Natural killer cell treated with Interleukin-12 subunit alpha and Interleukin-12 subunit beta and Interleukin-15 and Interleukin-18, amount 100 ng/mL, for 72 hours (primary cell): ENCODE data around the gene LACTBL1. TPM values are rescaled to one million over a fixed set of nuclear protein-coding genes. Genes with fewer than 3 reads are reported as not detected.
"Not testable (repeated sequence)": the region's sequence is repeated elsewhere in the genome, so short reads cannot be mapped to it uniquely, and the experiment has no call there.

Source experiments
- ATAC-seq, 2 donors: fragments of 150-1000 bp; cut with Tn5 transposase in 1 of 2; sonication (Bioruptor Pico), chemical (Tn5 transposase) in 1 of 2; 2 replicates each; pipeline ENCODE4 v1.10.0; 2021
- DNase-seq: peaks from one replicate; pipeline ENCODE4 v3.0.0; 2022; ENCODE audit warnings: low spot score
- H3K27ac Mint-ChIP-seq, 2 donors: 1 replicate in 1 of 2; 2 replicates in 1 of 2; pipeline ENCODE4 v1.8.0; 2022; ENCODE audit warnings: mixed read lengths in 2 of 2, mild to moderate bottlenecking in 1 of 2, moderate library complexity in 1 of 2
- H3K27me3 Mint-ChIP-seq, 2 donors: 1 replicate in 1 of 2; 2 replicates in 1 of 2; pipeline ENCODE4 v1.8.0; 2022; ENCODE audit warnings: mixed read lengths in 2 of 2
- H3K36me3 Mint-ChIP-seq: one replicate; pipeline ENCODE4 v1.8.0; 2022; ENCODE audit warnings: mixed read lengths
- H3K4me1 Mint-ChIP-seq, 2 donors: 1 replicate in 1 of 2; 2 replicates in 1 of 2; pipeline ENCODE4 v1.8.0; 2022; ENCODE audit warnings: low read depth in 2 of 2, mixed read lengths in 2 of 2, mild to moderate bottlenecking in 1 of 2
- H3K4me3 Mint-ChIP-seq: one replicate; pipeline ENCODE4 v1.8.0; 2022; ENCODE audit warnings: mixed read lengths
- H3K9me3 Mint-ChIP-seq: 2 replicates; pipeline ENCODE4 v1.8.0; 2022; ENCODE audit warnings: mixed read lengths
- total RNA-seq, 2 donors: library from RNA; stranded (reverse); gene quantifications; one replicate each; pipeline ENCODE4 v1.2.3, GENCODE V29; 2022

LACTBL1 gene, protein sequence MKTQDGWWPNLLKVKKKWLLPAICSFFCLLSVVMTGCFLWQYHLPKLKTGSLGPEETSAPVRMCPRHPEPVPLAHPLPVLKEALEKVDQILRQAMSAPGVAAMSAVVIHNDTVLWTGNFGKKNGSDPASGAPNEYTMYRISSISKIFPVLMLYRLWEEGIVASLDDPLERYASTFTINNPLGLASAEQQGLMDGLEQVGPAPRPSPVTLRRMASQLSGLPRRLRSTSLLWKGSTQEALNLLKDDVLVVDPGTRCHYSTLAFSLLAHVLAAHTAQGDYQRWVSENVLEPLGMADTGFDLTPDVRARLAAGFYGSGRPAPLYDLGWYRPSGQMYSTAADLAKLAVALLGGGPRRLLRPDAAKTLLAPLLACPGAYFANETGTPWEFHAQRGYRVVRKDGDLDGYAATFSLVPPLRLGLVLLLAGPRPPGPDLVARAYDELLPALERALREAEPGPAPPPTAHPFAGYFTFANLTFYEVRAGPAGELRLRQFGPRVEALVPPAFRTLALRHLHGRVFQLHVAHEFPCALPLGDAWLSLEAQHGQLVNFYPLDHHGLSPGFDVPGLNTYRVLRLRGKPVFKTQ
- not detected for total RNA-seq

DNA sequence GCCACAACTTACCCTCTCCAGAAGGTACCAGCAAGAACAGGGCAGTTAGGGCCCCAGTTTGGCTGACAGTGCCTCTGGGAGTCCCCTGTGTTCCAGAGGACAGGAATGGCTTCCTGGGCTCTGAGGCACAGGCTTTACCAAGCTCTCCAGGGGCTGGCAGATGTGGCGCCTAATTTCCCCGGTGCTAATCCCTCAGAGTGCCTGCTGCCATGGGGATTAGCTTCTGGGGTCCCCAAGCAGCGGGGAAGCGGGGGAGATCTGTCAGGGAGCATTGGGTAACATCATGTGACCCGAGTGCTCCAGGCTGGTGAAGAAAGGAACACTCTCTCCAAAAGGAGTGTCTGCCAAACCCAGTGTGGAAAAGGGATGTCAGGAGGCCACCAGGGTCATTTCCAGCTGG, at the start of gene LACTBL1:
TSS of gene LACTBL1 (minus strand) at position 107 of the 400 bp plus-strand sequence. CDS start 550 bp downstream, outside the sequence.
- DNase-seq, result no peak
- Mint-ChIP-seq H3K36me3 (no peaks in the 10 kb centered on the region), H3K4me3 (no peak within 1 kb of the TSS), H3K27me3 (peaks cover 39 to 67% of the 10 kb centered on the region in 2 donors), H3K4me1 (peaks cover 0 to 4% of the 10 kb centered on the region in 2 donors), H3K27ac (no peak within 1 kb of the TSS), H3K9me3 (no peaks in the 10 kb centered on the region)
- ATAC-seq, result no peak

DNA sequence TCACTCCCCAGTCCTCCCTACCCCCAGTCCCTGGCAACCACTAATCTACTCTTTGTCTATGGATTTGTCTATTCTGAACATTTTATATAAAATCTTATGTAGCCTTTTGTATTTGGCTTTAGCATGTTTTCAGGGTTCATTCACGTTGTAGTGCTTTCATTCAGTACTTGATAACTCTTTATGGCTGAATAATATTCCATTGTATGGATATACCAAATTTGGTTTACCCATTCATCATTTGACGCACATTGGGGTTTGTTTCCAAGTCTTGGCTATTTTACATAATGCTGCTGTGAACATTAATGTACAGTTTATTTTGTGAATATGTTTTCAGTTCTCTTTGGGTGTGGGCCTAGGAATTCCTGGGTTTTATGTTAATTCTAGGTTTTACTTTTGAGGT, 49.2 kb upstream of the LACTBL1 start:
- Mint-ChIP-seq H3K4me3 (peak overlapping the region; percentile 22), H3K27me3 (no peaks in the 10 kb centered on the region), H3K9me3 (no peaks in the 10 kb centered on the region), H3K36me3 (peaks cover 6% of the 10 kb centered on the region), H3K4me1 (peaks cover 42 to 52% of the 10 kb centered on the region in 2 donors), H3K27ac (no peak overlapping the region)
- DNase-seq (no peak), ATAC-seq (no peak)

DNA sequence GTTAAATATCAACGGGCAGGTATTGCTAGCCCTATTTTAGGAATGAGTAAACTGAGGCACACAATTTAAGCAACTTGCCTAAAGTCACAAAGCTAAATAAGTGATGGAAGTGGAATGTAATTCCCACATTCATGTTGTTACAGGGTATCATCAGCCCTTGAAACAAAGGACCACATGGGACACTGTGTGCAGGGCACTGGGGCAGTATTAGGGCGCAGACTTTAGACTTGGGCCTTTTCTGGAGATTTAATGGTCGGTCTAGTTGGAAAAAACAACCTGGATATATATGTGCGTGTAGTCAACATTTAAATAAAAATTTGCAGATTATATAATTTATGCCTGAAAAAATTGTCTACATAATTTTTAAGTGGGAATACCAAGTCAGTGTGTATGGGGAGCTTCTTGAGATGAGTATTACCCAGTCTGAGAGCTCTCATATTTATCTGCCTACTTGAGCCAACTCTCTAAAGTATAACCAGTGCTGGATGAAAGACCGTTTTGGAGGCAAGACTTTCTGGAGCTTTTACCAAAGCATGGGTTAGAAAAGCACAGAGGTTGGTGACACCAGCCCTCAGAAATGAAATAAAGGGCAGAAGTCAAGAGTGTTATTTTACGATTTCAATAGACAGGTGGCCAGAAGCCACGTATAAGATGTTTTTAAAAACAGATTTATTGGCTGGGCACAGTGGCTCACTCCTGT, 48.2 kb upstream of the LACTBL1 start:
- Mint-ChIP-seq H3K27me3 (no peaks in the 10 kb centered on the region), H3K36me3 (peaks cover 6% of the 10 kb centered on the region), H3K9me3 (no peaks in the 10 kb centered on the region), H3K27ac (peak overlapping the region; percentile 74 to 85), H3K4me1 (peaks cover 37 to 52% of the 10 kb centered on the region in 2 donors), H3K4me3 (peak overlapping the region; percentile 99)
- ATAC-seq, result no peak
- no peak for DNase-seq

DNA sequence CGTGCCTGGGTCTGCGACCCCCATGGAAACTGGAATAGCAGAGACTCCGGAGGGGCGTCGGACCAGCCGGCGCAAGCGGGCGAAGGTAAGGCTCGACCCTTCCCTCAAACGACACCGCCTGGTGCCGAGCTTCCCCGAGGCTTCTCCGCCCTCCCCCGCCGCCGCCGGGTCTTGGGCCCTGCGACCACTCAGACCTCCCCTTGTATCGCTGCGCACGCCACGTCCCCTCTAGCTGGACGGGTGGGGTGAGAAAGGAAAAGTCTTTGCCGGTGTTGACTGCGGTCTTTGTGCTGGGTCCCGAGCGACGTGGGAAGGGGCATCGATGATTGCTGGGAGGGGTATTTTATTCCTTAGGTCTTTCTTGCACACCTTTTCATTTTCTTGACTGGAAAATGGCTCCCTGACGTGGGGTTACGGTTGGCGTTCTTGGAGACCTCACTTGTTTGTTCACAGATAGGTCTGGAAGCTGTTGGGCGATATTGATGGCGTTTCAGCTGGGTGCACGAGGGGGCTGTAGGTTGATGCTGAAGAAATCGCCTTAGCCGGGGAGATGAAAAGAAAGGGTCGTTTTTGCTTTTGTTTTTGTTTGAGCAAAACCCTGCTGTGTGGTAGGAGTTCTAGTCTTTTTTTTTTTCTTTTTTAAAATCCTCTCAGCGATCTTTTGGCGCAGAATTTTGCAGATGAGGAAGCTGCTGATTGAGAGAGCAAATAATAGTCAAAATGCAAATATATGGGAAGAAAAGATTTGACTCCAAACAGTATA, 47.4 kb upstream of the LACTBL1 start:
- ATAC-seq (peak; percentile 2 to 32), DNase-seq (no peak)
- Mint-ChIP-seq H3K9me3 (no peaks in the 10 kb centered on the region), H3K4me1 (peaks cover 35 to 52% of the 10 kb centered on the region in 2 donors), H3K27ac (peak overlapping the region; percentile 74 to 85), H3K4me3 (peak overlapping the region; percentile 99), H3K36me3 (peaks cover 6% of the 10 kb centered on the region), H3K27me3 (peaks cover 0 to 2% of the 10 kb centered on the region in 2 donors)

DNA sequence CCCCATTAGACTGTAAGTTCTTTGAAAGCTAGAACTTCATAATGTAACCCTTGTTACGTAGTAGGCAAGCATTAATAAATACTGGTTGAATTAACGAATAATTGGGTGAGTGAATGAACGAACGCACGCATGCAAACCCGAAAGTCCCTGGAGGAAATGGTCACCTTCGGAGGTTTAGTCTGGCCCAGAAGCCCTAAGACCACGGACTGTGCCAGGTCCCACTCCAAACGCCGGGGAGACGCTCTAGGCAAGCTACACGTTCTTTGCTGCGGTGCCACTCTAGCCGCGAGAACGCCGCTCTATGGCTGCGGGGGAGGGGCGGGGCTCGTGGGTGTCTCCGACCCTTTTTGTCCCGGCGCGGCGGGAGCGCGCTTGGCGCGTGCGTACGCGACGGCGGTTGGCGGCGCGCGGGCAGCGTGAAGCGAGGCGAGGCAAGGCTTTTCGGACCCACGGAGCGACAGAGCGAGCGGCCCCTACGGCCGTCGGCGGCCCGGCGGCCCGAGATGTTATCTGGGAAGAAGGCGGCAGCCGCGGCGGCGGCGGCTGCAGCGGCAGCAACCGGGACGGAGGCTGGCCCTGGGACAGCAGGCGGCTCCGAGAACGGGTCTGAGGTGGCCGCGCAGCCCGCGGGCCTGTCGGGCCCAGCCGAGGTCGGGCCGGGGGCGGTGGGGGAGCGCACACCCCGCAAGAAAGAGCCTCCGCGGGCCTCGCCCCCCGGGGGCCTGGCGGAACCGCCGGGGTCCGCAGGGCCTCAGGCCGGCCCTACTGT, 46.6 kb upstream of the LACTBL1 start, which contains the start of gene KDM1A:
TSS of gene KDM1A (plus strand) at position 375 of the 769 bp plus-strand sequence. CDS start at position 504, 129 bp downstream.
- H3K4me1 Mint-ChIP-seq, result peaks cover 35 to 46% of the 10 kb centered on the region in 2 donors
- peaks cover 6% of the 10 kb centered on the region for H3K36me3 Mint-ChIP-seq
- H3K27ac Mint-ChIP-seq, result peak within 1 kb of the TSS; percentile 85 to 97
- ATAC-seq, result peak; percentile 99 to 100
- peak within 1 kb of the TSS; percentile 99 for H3K4me3 Mint-ChIP-seq
- H3K9me3 Mint-ChIP-seq, result no peaks in the 10 kb centered on the region
- DNase-seq, result peak; percentile 98
- H3K27me3 Mint-ChIP-seq, result peaks cover 0 to 2% of the 10 kb centered on the region in 2 donors

DNA sequence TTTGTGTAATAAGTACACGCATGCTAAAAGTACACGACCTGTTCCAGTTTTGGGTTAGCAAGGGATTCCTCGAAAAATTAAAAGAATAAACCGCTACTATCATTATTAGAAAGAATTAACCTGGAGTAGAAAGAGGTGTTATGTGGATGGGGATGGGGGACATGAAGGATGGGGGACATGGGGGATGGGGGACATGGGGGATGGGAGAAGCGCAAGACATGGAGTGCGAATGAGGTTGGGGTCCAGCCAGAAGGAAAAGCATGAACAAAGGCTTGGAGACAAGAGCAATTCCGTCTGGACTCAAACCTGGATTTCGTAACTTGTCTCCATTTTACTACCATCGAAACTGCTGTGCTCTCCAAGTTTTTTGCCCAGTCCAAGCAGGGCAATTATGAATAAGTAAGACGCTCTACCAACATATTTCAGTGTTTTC, 46.0 kb upstream of the LACTBL1 start:
- peak overlapping the region; percentile 85 to 97 for H3K27ac Mint-ChIP-seq
- no peaks in the 10 kb centered on the region for H3K9me3 Mint-ChIP-seq
- peaks cover 6% of the 10 kb centered on the region for H3K36me3 Mint-ChIP-seq
- peaks cover 0 to 2% of the 10 kb centered on the region in 2 donors for H3K27me3 Mint-ChIP-seq
- peaks cover 35 to 41% of the 10 kb centered on the region in 2 donors for H3K4me1 Mint-ChIP-seq
- no peak for ATAC-seq
- DNase-seq, result no peak
- peak overlapping the region; percentile 99 for H3K4me3 Mint-ChIP-seq

DNA sequence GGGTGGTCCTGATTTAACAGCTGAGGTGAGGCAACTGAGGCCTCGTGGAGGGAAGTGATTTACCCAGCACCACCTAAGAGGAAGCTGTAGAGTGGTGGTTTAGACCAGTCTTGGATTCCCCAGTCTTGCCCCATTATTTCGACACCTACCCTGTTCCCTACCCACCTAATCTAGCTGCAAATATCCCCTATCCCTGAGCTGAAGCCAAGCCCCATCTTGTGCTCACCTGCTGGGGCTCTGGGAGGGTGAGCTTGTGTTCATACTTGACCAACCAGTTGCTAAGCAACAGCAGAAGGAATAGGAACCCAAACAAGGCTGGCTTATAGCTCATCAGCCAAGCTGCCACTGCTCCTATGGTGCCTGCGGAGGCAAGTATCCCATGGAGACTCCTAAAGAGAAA, 41.0 kb upstream of the LACTBL1 start:
- ATAC-seq (no peak), DNase-seq (no peak)
- Mint-ChIP-seq H3K9me3 (no peaks in the 10 kb centered on the region), H3K36me3 (no peaks in the 10 kb centered on the region), H3K4me1 (peaks cover 6 to 7% of the 10 kb centered on the region in 2 donors), H3K27ac (no peak overlapping the region), H3K4me3 (no peak overlapping the region), H3K27me3 (peaks cover 0 to 2% of the 10 kb centered on the region in 2 donors)

DNA sequence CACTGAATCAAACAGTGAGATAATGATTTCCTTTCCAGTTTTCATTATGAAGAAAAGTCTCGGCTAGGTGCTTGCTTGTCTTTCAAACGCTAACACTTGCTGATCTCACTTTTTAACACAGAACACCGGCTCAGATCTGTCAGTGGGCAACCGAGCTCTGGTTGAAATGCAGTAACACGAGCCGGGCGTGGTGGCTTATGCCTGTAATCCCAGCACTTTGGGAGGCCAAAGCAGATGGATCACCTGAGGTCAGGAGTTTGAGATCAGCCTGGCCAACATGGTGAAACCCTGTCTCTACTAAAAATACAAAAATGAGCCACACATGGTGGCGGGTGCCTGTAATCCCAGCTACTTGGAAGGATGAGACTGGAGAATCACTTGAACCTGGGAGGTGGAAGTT, 37.4 kb upstream of the LACTBL1 start:
- H3K27me3 Mint-ChIP-seq, H3K4me1 Mint-ChIP-seq, DNase-seq, H3K27ac Mint-ChIP-seq, H3K4me3 Mint-ChIP-seq, H3K36me3 Mint-ChIP-seq, H3K9me3 Mint-ChIP-seq, ATAC-seq: not testable (repeated sequence)

DNA sequence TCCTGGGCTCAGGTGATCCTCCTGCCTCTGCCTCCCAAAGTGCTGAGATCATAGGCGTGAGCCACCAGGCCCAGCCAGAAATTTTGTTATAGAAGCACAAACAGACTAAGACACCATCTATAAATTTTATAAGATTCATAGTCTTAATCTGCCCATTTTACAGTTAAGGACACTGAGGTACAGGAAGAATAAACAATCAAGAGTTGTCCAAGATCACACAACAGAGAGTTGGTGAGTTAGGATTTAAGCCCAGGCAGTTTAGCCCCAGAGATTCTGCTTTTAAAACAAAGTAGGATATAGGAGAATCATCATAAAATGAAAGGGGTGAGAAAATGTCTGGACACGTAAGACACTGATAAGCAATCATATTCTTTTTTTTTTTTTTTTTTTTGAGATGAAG, 36.2 kb upstream of the LACTBL1 start:
- no peak overlapping the region for H3K27ac Mint-ChIP-seq
- ATAC-seq (no peak), DNase-seq (no peak)
- H3K9me3 Mint-ChIP-seq, result no peaks in the 10 kb centered on the region
- no peak overlapping the region for H3K4me3 Mint-ChIP-seq
- H3K36me3 Mint-ChIP-seq, result no peaks in the 10 kb centered on the region
- no peaks in the 10 kb centered on the region for H3K4me1 Mint-ChIP-seq
- peaks cover 0 to 3% of the 10 kb centered on the region in 2 donors for H3K27me3 Mint-ChIP-seq

DNA sequence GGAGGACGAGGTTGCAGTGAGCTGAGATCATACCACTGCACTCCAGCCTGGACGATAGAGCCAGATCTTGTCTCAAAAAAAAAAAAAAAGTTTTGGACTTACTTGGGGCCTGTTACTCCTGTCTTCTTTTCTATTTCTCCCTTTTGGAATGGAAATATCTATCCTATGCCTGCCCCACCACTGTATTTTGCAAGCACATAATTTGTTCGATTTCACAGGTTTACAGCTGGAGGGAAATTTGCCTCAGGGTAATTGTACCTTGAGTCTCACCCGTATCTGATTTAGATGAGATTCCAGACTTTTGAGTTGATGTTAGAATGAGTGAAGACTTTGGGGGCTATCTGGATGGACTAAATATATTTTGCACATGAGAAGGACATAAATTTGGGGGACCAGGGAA, 34.4 kb upstream of the LACTBL1 start:
- Mint-ChIP-seq H3K9me3 (no peaks in the 10 kb centered on the region), H3K27me3 (peaks cover 0 to 3% of the 10 kb centered on the region in 2 donors), H3K27ac (no peak overlapping the region), H3K4me1 (no peaks in the 10 kb centered on the region), H3K4me3 (no peak overlapping the region), H3K36me3 (no peaks in the 10 kb centered on the region)
- DNase-seq (no peak), ATAC-seq (no peak)

DNA sequence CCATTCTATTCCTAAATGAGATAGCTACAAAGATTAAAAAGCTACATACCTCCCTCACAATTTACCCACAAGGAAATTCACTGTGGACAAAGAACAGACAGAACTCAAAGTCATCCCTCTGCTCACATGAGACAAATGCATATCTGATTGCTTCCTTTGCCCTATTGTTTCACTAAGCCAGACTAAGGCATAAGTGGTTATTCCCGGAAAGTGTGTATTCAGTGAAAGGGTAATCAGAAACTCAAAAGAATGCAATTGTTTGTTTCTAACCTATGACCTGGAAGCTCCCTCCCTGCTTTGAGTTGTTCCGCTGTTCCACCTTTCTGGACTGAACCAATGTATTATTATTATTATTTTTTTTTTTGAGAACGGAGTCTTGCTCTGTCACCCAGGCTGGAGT, 32.1 kb upstream of the LACTBL1 start:
- ATAC-seq, DNase-seq, H3K9me3 Mint-ChIP-seq, H3K27me3 Mint-ChIP-seq, H3K36me3 Mint-ChIP-seq, H3K4me3 Mint-ChIP-seq, H3K27ac Mint-ChIP-seq, H3K4me1 Mint-ChIP-seq: not testable (repeated sequence)

DNA sequence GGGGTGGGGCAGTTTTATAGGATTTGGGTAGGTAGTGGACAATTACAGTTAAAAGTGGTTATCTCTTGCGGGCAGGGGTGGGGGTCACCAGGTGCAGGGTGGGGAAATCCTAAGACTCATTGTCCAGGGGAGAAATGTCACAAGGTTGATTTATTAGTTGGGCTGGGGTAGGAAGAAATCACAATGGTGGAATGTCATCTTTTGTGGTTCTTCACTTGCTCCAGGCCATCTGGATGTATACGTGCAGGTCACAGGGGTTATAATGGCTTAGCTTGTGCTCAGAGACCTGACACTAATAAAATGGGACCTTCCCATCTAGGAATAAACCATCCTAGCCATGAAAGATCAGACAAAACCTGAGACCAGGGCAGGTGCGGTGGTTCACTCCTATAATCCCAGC, 31.4 kb upstream of the LACTBL1 start:
- ATAC-seq, result no peak
- DNase-seq, result no peak
- Mint-ChIP-seq H3K27ac (no peak overlapping the region), H3K4me1 (no peaks in the 10 kb centered on the region), H3K9me3 (no peaks in the 10 kb centered on the region), H3K4me3 (no peak overlapping the region), H3K36me3 (no peaks in the 10 kb centered on the region), H3K27me3 (peaks cover 0 to 3% of the 10 kb centered on the region in 2 donors)

DNA sequence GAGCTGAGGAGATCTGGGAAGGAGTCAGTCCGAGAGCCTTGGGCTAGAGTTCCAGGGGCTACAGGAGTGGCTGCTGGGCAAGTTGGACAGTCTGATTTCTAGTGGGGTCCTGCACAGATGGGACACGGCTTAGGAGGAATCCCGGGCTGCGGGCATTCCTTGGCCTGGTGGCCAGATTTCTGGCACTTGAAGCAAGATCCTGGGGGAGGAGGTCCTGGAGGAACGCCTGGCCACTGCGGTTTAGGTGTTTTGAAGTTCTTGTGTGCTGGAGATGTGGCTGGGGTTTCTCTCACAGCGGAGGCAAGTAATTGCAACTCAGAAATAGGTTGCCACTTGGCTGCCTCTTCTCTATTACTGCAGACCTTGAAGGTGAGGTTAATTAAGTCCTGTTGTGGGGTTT, 29.6 kb upstream of the LACTBL1 start:
- not testable (repeated sequence) for DNase-seq, H3K4me1 Mint-ChIP-seq, H3K27ac Mint-ChIP-seq, ATAC-seq, H3K9me3 Mint-ChIP-seq, H3K4me3 Mint-ChIP-seq, H3K36me3 Mint-ChIP-seq, H3K27me3 Mint-ChIP-seq
